HG03045 (cell line): Measurements from ENCODE around the gene CD247.
"Not testable (repeated sequence)": the region's sequence is repeated elsewhere in the genome, so short reads cannot be mapped to it uniquely, and the experiment has no call there.

Experiments
- ATAC-seq: cut with Tn5 transposase; IDR thresholded peaks from one replicate; pipeline ENCODE4 v1.9.1; 2021; ENCODE audit warnings: mild to moderate bottlenecking, moderate library complexity; ENCODE audit not compliant: unreplicated experiment

The CD247 gene

GRCh38 chr1:167518331-167518700 is at the start of gene CD247:
TSS of gene CD247 (minus strand) at chr1:167518529. CDS start at chr1:167518465, 64 bp downstream.
- ATAC-seq = no peak

GRCh38 chr1:167567663-167568062 is 49.3 kb upstream of the CD247 start:
- ATAC-seq = no peak

GRCh38 chr1:167566766-167567165 is 48.4 kb upstream of the CD247 start:
- ATAC-seq = no peak

GRCh38 chr1:167565922-167566321 is 47.6 kb upstream of the CD247 start:
- no peak for ATAC-seq

- ATAC-seq = no peak
Measured at GRCh38 chr1:167564612-167565270, 46.4 kb upstream of the CD247 start.

GRCh38 chr1:167563579-167564246 is 45.4 kb upstream of the CD247 start:
- ATAC-seq = no peak

GRCh38 chr1:167562702-167563101 is 44.4 kb upstream of the CD247 start:
- ATAC-seq = no peak

GRCh38 chr1:167561753-167562152 is 43.4 kb upstream of the CD247 start:
- ATAC-seq = no peak

GRCh38 chr1:167555971-167556714 is 37.8 kb upstream of the CD247 start:
- no peak for ATAC-seq

- not testable (repeated sequence) for ATAC-seq
Measured at GRCh38 chr1:167555072-167555471, 36.7 kb upstream of the CD247 start.

GRCh38 chr1:167554028-167554779 is 35.9 kb upstream of the CD247 start:
- peak; percentile 7 for ATAC-seq

- peak; percentile 99 for ATAC-seq
Measured at GRCh38 chr1:167553136-167554027, 35.1 kb upstream of the CD247 start, which contains the start of gene CREG1. TSS of gene CREG1 (minus strand) at chr1:167553762.

- ATAC-seq = no peak
Measured at GRCh38 chr1:167551362-167551761, 33.0 kb upstream of the CD247 start.

GRCh38 chr1:167548059-167548932 is 30.0 kb upstream of the CD247 start:
- ATAC-seq = no peak

GRCh38 chr1:167546935-167547334 is 28.6 kb upstream of the CD247 start:
- no peak for ATAC-seq

- no peak for ATAC-seq
Measured at GRCh38 chr1:167545349-167545748, 27.0 kb upstream of the CD247 start.

GRCh38 chr1:167544447-167545093 is 26.2 kb upstream of the CD247 start:
- ATAC-seq = no peak

GRCh38 chr1:167543199-167543990 is 25.1 kb upstream of the CD247 start:
- no peak for ATAC-seq
